Smooth muscle cell of bladder (primary cell): ENCODE measurements around the gene TEP1. TPM values are rescaled to one million over a fixed set of nuclear protein-coding genes. Genes with fewer than 3 reads are reported as not detected.

Experiments used
- total RNA-seq: library from RNA; depleted of rRNA; stranded (reverse); fragments of >200 nt; gene quantifications from 2 replicates; pipeline ENCODE4 v1.2.3, GENCODE V29; 2014

The TEP1 gene
- 10.0 and 16.0 TPM in 2 replicates for total RNA-seq

DNA sequence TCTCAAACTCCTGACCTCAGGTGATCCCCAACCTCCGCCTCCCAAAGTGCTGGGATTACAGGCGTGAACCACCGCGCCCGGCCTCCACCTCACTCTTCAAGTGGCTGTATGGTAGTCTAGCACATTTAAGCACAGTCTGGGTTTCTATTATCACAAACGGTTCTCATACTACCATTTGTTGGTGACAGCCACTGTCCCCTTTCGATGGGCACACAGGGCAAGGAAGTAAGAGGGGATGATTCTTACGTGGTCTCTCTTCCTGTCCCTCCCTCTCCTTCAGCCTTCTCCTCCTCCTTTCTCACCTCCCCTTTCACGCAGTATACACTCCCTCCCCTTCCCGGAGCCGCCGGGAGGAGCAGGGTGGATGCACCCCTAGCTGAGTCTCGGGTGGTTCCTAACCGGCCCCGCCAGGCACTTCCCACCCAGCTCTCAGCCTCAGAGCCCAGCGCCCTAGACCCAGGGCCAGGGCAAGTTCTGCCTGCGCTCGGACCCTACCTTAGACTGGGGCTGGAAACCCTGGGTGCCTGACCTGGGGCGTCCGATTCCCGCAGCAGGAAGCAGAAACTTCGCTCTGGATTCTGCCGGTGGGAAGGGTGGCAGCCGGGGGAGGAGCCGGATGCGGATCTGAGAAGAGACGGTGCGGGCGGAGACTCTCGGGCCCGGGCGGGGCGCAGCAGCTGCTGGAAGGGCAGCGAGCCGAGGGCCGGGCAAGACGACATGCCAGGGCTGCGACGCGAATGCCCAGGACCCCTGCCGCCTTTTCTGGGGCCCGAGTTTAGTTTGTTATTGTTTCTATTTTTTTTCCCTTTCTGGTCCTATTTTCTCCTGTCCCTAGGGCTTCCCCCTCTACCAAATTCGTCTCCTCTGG is at the start of gene TEP1:
Gene TEP1, minus strand, starts transcription at position 626 of the 868 bp plus-strand sequence. CDS start 5,062 bp downstream, outside the sequence.

DNA sequence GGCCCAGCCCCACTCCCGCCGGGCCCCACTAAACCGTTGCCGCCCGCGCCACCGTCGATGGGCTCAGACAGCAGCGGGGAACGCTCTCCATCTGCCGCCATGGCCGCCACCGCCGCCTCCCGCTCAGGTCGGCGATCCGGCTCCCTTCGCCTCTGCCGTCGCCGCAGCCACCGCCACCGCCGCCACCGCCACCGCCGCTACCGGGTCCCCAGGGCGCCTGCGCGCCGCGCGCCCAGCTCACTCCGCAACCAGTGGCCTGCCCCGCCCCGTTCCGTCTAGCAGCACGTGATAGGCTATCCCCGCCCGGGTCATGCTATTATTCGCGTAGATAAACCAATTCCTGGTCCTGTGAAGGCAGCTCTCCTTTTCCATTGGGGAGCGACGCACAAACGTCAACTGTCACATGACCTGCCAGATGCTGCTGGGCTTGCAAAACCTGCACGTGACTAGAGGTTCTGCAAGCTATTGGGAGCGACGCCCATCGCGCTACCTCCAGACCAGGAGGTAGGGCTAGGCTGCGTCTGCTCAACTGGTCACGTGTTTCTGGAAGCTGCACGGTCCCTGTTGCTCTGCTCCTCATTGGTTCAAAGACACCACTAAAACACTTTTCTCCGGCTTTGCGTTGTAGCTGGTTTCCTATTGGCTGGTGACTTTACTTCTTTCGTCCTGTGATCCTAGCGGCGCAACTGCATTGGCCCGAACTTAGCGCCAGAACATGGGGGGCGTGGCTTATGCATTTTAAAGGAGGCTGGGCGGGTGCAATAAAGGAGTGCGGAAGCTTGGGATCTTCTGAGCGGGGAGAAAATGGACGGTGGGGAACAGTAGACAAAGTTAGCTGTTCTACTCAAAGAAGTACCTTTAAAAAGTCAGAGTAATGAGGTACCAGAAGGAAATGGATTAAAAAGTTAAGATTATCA is 48.2 kb upstream of the TEP1 start, which contains the start of gene PIP4P1:
Gene PIP4P1, minus strand, starts transcription at position 210 of the 917 bp plus-strand sequence. Its CDS starts 109 bp downstream, at position 101.

DNA sequence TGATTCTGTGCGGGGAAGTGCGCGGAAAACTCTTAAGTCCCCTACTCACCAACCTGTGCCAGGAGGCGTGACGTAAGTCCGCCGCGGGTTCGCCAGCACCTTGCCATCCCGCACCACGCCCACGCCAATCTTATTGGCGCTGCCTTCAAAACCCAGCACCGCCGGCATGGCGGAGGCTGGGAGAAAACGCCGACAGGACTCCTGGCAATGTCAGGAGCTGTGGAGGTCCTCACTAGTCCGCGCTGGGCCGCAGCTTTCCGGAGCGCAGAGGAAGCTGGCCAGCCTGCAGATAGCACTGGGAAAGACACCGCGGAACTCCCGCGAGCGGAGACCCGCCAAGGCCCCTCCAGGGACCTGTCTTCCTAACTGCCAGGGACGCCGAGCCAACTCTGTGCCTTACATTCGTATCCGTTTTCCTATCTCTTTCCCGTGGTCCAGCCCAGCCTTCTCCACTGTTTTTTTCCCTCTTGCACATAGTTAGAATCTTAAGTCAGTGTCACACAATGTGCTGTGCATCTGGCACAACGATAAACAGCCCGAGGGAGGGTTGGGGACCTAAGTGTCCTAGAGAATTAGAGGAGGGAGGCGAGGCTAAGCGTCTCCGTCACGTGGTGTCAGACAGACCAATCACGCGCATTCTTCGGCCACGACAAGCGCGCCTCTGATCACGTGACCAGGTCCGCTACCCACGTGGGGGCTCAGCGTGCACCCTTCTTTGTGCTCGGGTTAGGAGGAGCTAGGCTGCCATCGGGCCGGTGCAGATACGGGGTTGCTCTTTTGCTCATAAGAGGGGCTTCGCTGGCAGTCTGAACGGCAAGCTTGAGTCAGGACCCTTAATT is 41.4 kb upstream of the TEP1 start, which contains the start of the genes APEX1 and OSGEP:
Gene APEX1, plus strand, starts transcription at position 711 of the 839 bp plus-strand sequence. CDS start 420 bp downstream, outside the sequence.
Gene OSGEP, minus strand, starts transcription at position 297 of the 839 bp plus-strand sequence. Its CDS starts 129 bp downstream, at position 168.

DNA sequence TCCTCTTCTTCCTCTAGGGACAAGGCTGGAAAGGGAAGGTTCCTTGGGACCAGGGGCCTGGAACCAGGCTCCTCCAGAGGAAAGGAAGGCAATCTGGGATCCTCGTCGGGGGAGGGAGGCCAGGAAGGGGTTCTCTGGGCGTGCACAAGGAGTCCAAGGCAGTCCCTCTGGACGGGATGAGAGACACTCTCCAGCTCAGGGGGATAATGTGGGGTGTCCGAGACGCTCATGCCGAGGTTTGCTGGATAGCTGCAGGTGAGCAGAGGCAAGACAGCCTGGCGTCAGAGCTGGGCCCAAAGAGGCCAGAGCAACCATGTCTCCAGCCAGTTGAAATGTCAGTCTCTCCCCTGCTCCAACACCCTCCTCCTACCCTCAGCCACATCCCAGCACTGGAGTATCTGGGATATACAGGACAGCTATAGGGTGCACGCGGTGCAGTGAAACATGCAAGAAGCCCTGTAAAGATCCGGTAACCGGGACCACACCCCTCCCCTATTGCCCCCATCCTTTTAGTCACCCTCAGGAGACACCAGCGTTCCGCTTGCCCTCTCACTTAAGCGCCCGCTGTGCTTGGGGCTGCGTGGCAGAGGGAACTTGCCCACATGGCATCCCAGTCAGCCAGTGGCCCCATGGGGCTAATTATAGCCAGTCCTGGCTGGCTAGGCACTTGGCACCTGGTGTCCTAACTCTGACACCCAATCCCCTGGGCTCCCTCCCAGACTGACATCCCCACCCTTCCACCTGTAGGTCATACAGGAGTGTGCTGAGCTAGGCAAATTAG is 22.5 kb upstream of the TEP1 start, which contains the start of gene KLHL33:
Gene KLHL33, minus strand, starts transcription at position 585 of the 781 bp plus-strand sequence. Its CDS starts 355 bp downstream, at position 230.

DNA sequence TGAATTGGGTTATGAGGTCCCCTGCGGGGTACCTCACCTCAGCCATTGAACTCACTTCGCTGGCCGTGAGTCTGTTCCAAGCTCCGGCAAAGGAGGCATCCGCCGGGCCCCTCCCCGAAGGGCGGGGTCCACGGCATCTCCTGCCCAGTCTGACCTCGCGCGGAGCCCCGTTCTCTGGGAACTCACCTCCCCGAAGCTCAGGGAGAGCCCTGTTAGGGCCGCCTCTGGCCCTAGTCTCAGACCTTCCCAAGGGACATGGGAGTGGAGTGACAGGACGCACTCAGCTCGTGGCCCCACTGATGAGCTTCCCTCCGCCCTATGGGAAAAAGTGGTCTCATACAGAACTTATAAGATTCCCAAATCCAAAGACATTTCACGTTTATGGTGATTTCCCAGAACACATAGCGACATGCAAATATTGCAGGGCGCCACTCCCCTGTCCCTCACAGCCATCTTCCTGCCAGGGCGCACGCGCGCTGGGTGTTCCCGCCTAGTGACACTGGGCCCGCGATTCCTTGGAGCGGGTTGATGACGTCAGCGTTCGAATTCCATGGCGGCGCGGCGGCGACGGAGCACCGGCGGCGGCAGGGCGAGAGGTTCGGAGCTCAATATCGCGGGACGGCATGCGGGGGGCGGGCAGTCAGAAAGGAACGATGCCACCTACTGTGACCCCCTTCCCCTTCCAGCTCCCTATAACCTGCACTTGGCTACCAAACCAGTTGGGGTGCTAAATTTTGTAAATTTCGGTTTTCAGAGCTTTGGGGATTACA is 70.0 kb downstream of the TEP1 start, which contains the start of gene PARP2:
Gene PARP2, plus strand, starts transcription at position 544 of the 770 bp plus-strand sequence. Its CDS starts 7 bp downstream, at position 551.

DNA sequence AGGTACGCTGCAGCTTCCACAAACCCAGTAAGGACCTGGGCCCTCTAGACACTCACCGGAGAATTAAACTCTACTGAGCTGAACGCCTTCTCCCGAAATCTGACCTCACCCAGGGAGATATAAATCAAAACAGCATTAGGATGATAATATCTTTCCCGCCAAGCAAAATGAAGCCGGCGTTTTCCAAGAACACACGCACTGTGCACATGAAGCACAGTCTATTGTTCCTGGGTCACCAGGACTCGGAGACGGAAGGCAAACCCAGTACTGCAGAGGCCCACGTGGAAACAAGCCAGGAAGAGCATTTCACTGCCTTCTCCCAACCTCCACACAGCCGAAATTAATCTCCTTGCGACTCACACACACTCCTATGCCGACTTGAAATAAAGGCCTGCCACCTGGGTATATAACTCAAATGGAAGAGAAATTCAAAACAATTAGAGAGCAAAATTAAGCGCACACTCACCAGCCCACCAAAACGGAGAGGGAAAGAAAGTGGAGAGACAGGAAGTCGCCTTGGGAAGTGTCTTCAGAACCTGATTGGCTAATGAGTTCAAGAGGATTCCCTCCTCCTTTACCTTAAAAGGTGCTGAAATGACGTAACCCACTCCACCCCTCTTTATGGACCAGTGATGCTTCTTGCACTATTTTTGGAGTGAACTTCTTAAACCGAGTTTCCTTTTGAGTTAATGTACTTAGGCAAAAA is 80.4 kb downstream of the TEP1 start, which contains the start of gene CCNB1IP1:
Gene CCNB1IP1, minus strand, starts transcription at position 492 of the 706 bp plus-strand sequence. CDS start 16,756 bp downstream, outside the sequence.

Other genes with a start within 250 kb of the TEP1 start
- gene OR11G2, start 222.6 kb downstream of the TEP1 start, total RNA-seq: not detected in 2 replicates
- gene OR11H6, start 189.8 kb downstream of the TEP1 start, total RNA-seq: not detected in 2 replicates
- gene OR11H7, start 184.5 kb downstream of the TEP1 start, total RNA-seq: not detected in 2 replicates
- not detected in 2 replicates for gene OR11H4, start 174.2 kb downstream of the TEP1 start, total RNA-seq
- gene TTC5, start 107.5 kb downstream of the TEP1 start, total RNA-seq: 19.3 and 21.0 TPM in 2 replicates
- 49.9 and 51.5 TPM in 2 replicates for gene CCNB1IP1, start 80.2 kb downstream of the TEP1 start, total RNA-seq
- gene PARP2, start 69.9 kb downstream of the TEP1 start, total RNA-seq: 4.3 and 5.6 TPM in 2 replicates
- gene KLHL33, start 22.7 kb upstream of the TEP1 start, total RNA-seq: 0.14 and 0.18 TPM in 2 replicates
- gene OSGEP, start 41.3 kb upstream of the TEP1 start, total RNA-seq: 23.1 and 25.9 TPM in 2 replicates
- gene APEX1, start 41.7 kb upstream of the TEP1 start, total RNA-seq: 58.3 and 88.6 TPM in 2 replicates
- gene PIP4P1, start 47.9 kb upstream of the TEP1 start, total RNA-seq: 21.6 and 23.3 TPM in 2 replicates
- 11.4 and 14.3 TPM in 2 replicates for gene PNP, start 55.9 kb upstream of the TEP1 start, total RNA-seq
- gene RNASE10, start 92.0 kb upstream of the TEP1 start, total RNA-seq: 0.09 TPM in 1 of 2 replicates, not detected in the other
- gene RNASE9, start 147.5 kb upstream of the TEP1 start, total RNA-seq: not detected in 2 replicates
- not detected in 2 replicates for gene RNASE11, start 174.5 kb upstream of the TEP1 start, total RNA-seq
- gene RNASE12, start 177.9 kb upstream of the TEP1 start, total RNA-seq: not detected in 2 replicates
- not detected in 2 replicates for gene OR6S1, start 228.2 kb upstream of the TEP1 start, total RNA-seq